Measurements from ENCODE around the gene NPBWR2. TPM values are rescaled to one million over a fixed set of nuclear protein-coding genes. Genes with fewer than 3 reads are reported as not detected.
"Not testable (repeated sequence)": the region's sequence is repeated elsewhere in the genome, so short reads cannot be mapped to it uniquely, and the experiment has no call there.

NPBWR2 gene
- total and polyA plus RNA-seq, 2 donors (not counting 3 experiments of a cell fraction or from before 2014, with no cell fraction given), result not detected

GRCh38 chr20:64119301-64119680 is 11.9 kb upstream of the NPBWR2 start:
- Histone ChIP-seq H3K9me3 (replicated peaks; ENCODE audit: control insufficient read depth, insufficient read depth, low read length) (no peaks in the 10 kb centered on the region), H3K4me1 (ENCODE audit: control insufficient read depth, extremely low read depth, insufficient read depth, low read length) (no peaks in the 10 kb centered on the region), H2AFZ (ENCODE audit: low read depth, low read length) (no peak overlapping the region), H3K27ac (ENCODE audit: insufficient read depth, low read depth, low read length) (no peak overlapping the region), H3K4me2 (ENCODE audit: insufficient read depth, low read length) (no peak overlapping the region), H3K4me3 (replicated peaks in 1 of 3; ENCODE audit: insufficient read depth in 1 of 3, low read depth in 1 of 3, low read length in 3 of 3) (no peak overlapping the region), H3K79me2 (ENCODE audit: control insufficient read depth, insufficient read depth, low read length) (no peaks in the 10 kb centered on the region), H3K27me3 (ENCODE audit: control insufficient read depth in 2 of 2, insufficient read depth in 2 of 2, low read length in 2 of 2) (peaks cover 9 to 10% of the 10 kb centered on the region in 2 experiments), H3K9me1 (replicated peaks; ENCODE audit: control insufficient read depth, extremely low read depth, insufficient read depth, low read length) (no peaks in the 10 kb centered on the region), H3K9ac (replicated peaks; ENCODE audit: extremely low read depth, insufficient read depth, low read length) (no peak overlapping the region), H3K36me3 (ENCODE audit: control insufficient read depth in 2 of 2, extremely low read depth in 1 of 2, insufficient read depth in 2 of 2, low read length in 2 of 2) (no peaks in the 10 kb centered on the region), H4K20me1 (replicated peaks; ENCODE audit: control insufficient read depth, extremely low read depth, insufficient read depth, low read length) (no peaks in the 10 kb centered on the region)
- DNase-seq (ENCODE audit: low read depth, low spot score) (no peak), FAIRE-seq (no peak)
- ChIA-PET CTCF (interaction anchor here (1.1 to 8.0 kb wide), 7 partner anchors 17 to 810 kb away, joined by 4 to 66 read pairs (median 18); partner anchors contain the start of genes LKAAEAR1, PRPF6 and SAMD10), POLR2A (no interaction called here)
- dilution Hi-C loops (cut with MboI; ENCODE audit: extremely low pct_ligation_motif_present, low sequenced_read_pairs) (no loop called here), intact Hi-C loops (cut with micrococcal nuclease) (no loop called here)
- TF ChIP-seq CTCF (IDR thresholded peaks at IDR 0.05; ENCODE audit: extremely low read depth in 1 of 2, insufficient read depth in 1 of 2, low read depth in 1 of 2, low read length in 2 of 2), result no peak
- TF ChIP-seq MYC (IDR thresholded peaks at IDR 0.05; ENCODE audit: low read depth, low read length), result no peak
- TF ChIP-seq MAX (IDR thresholded peaks at IDR 0.05; ENCODE audit: insufficient read depth, insufficient read length), result no peak
- no peak for TF ChIP-seq GATA2 (IDR thresholded peaks at IDR 0.05; ENCODE audit: insufficient read depth, insufficient read length, low read depth, low read length)
- no peak for TF ChIP-seq FOS (IDR thresholded peaks at IDR 0.05; ENCODE audit: borderline replicate concordance, insufficient read depth, low read length)
- TF ChIP-seq EZH2 (IDR thresholded peaks at IDR 0.05; ENCODE audit: borderline replicate concordance, low read depth, low read length, severe bottlenecking), result no peak
- no peak for TF ChIP-seq JUN (IDR thresholded peaks at IDR 0.05; ENCODE audit: borderline replicate concordance, insufficient read depth, insufficient read length, low read depth)
- no peak for TF ChIP-seq POLR2AphosphoS5 (IDR thresholded peaks at IDR 0.05; ENCODE audit: insufficient read depth, low read depth, low read length)
- no peak for TF ChIP-seq POLR2A (IDR thresholded peaks at IDR 0.05; ENCODE audit: low read depth, low read length)
- BruUV-seq (replicated peaks), result no TSS peak

- H3K4me2 ChIP-seq (ENCODE audit: insufficient read depth, low read length); H3K9me1 ChIP-seq (replicated peaks; ENCODE audit: control insufficient read depth, extremely low read depth, insufficient read depth, low read length); H3K27ac ChIP-seq (ENCODE audit: insufficient read depth, low read depth, low read length); intact Hi-C loops (cut with micrococcal nuclease); H2AFZ ChIP-seq (ENCODE audit: low read depth, low read length); DNase-seq (ENCODE audit: low read depth, low spot score); H3K4me3 ChIP-seq (replicated peaks in 1 of 3; ENCODE audit: insufficient read depth in 1 of 3, low read depth in 1 of 3, low read length in 3 of 3); POLR2A ChIA-PET; H3K9ac ChIP-seq (replicated peaks; ENCODE audit: extremely low read depth, insufficient read depth, low read length); H3K36me3 ChIP-seq (ENCODE audit: control insufficient read depth in 2 of 2, extremely low read depth in 1 of 2, insufficient read depth in 2 of 2, low read length in 2 of 2); H3K9me3 ChIP-seq (replicated peaks; ENCODE audit: control insufficient read depth, insufficient read depth, low read length); H3K4me1 ChIP-seq (ENCODE audit: control insufficient read depth, extremely low read depth, insufficient read depth, low read length); BruUV-seq (replicated peaks); H3K27me3 ChIP-seq (ENCODE audit: control insufficient read depth in 2 of 2, insufficient read depth in 2 of 2, low read length in 2 of 2); FAIRE-seq; H3K79me2 ChIP-seq (ENCODE audit: control insufficient read depth, insufficient read depth, low read length); H4K20me1 ChIP-seq (replicated peaks; ENCODE audit: control insufficient read depth, extremely low read depth, insufficient read depth, low read length); dilution Hi-C loops (cut with MboI; ENCODE audit: extremely low pct_ligation_motif_present, low sequenced_read_pairs): not testable (repeated sequence)
- CTCF ChIA-PET, result interaction anchor here (1.6 to 8.0 kb wide), 2 partner anchors 33 to 78 kb away, joined by 6 to 66 read pairs; partner anchors contain the start of gene LKAAEAR1
Measured at GRCh38 chr20:64117432-64117777, 10.0 kb upstream of the NPBWR2 start.
